BLaER1 (cell line): ENCODE data around the gene DPP10.

Source experiments
- H3K27ac ChIP-seq: shearing (Covaris generic); formaldehyde crosslinking; 2 replicates; pipeline ENCODE4 v1.8.1; 2022
- H3K27me3 ChIP-seq: shearing (Covaris generic); formaldehyde crosslinking; 2 replicates; pipeline ENCODE4 v1.8.1; 2022
- H3K36me3 ChIP-seq: shearing (Covaris generic); formaldehyde crosslinking; 2 replicates; pipeline ENCODE4 v1.8.1; 2022
- H3K4me1 ChIP-seq: shearing (Covaris generic); formaldehyde crosslinking; 2 replicates; pipeline ENCODE4 v1.8.1; 2022
- H3K4me2 ChIP-seq: shearing (Covaris generic); formaldehyde crosslinking; 2 replicates; pipeline ENCODE4 v1.8.1; 2022
- H3K4me3 ChIP-seq: shearing (Covaris generic); formaldehyde crosslinking; 2 replicates; pipeline ENCODE4 v1.8.1; 2022
- H3K9ac ChIP-seq: shearing (Covaris generic); formaldehyde crosslinking; 2 replicates; pipeline ENCODE4 v1.8.1; 2022
- H3K9me3 ChIP-seq: shearing (Covaris generic); formaldehyde crosslinking; 2 replicates; pipeline ENCODE4 v1.8.1; 2022
- H4K20me1 ChIP-seq: shearing (Covaris generic); formaldehyde crosslinking; 2 replicates; pipeline ENCODE4 v1.8.1; 2022
- Cebpa-rat ChIP-seq: shearing (Covaris generic); IDR thresholded peaks from 2 replicates; pipeline ENCODE4 v1.8.1; 2022

DPP10 gene

GRCh38 chr2:115596659-115597375 is 1154.4 kb downstream of the DPP10 start:
- Histone ChIP-seq H3K4me3 (no peak overlapping the region), H3K4me1 (no peaks in the 10 kb centered on the region), H3K27me3 (no peaks in the 10 kb centered on the region), H3K4me2 (no peak overlapping the region), H4K20me1 (no peaks in the 10 kb centered on the region), H3K36me3 (no peaks in the 10 kb centered on the region), H3K9me3 (peaks cover 9% of the 10 kb centered on the region), H3K27ac (no peak overlapping the region), H3K9ac (no peak overlapping the region)
- no peak for TF ChIP-seq Cebpa-rat

GRCh38 chr2:115603285-115603684 is 1160.8 kb downstream of the DPP10 start:
- no peak overlapping the region for H3K27ac ChIP-seq
- no peak overlapping the region for H3K4me2 ChIP-seq
- no peaks in the 10 kb centered on the region for H3K27me3 ChIP-seq
- no peaks in the 10 kb centered on the region for H3K36me3 ChIP-seq
- no peak for TF ChIP-seq Cebpa-rat
- H4K20me1 ChIP-seq: no peaks in the 10 kb centered on the region
- no peaks in the 10 kb centered on the region for H3K4me1 ChIP-seq
- no peak overlapping the region for H3K9ac ChIP-seq
- no peak overlapping the region for H3K4me3 ChIP-seq
- H3K9me3 ChIP-seq: no peaks in the 10 kb centered on the region

- no peak overlapping the region for H3K27ac ChIP-seq
- H3K4me2 ChIP-seq: no peak overlapping the region
- TF ChIP-seq Cebpa-rat: no peak
- H3K27me3 ChIP-seq: no peaks in the 10 kb centered on the region
- H3K36me3 ChIP-seq: no peaks in the 10 kb centered on the region
- no peaks in the 10 kb centered on the region for H4K20me1 ChIP-seq
- no peak overlapping the region for H3K9ac ChIP-seq
- no peaks in the 10 kb centered on the region for H3K9me3 ChIP-seq
- H3K4me1 ChIP-seq: no peaks in the 10 kb centered on the region
- H3K4me3 ChIP-seq: no peak overlapping the region
These were observed 1163.9 kb downstream of the DPP10 start for GRCh38 chr2:115606350-115606749.

- Histone ChIP-seq H3K36me3 (no peaks in the 10 kb centered on the region), H3K4me2 (no peak overlapping the region), H3K9ac (no peak overlapping the region), H3K9me3 (no peaks in the 10 kb centered on the region), H3K27ac (no peak overlapping the region), H3K4me3 (no peak overlapping the region), H3K27me3 (no peaks in the 10 kb centered on the region), H3K4me1 (no peaks in the 10 kb centered on the region), H4K20me1 (no peaks in the 10 kb centered on the region)
- no peak for TF ChIP-seq Cebpa-rat
These were observed 1167.5 kb downstream of the DPP10 start for GRCh38 chr2:115609978-115610377.

- peak; percentile 58; the same call in 1 of the 2 replicates for TF ChIP-seq Cebpa-rat
- H3K4me2 ChIP-seq: no peak overlapping the region
- no peaks in the 10 kb centered on the region for H3K9me3 ChIP-seq
These were observed 1168.4 kb downstream of the DPP10 start for GRCh38 chr2:115610888-115611287.

GRCh38 chr2:115624332-115624731 is 1181.9 kb downstream of the DPP10 start:
- Histone ChIP-seq H3K27ac (no peak overlapping the region), H3K4me3 (no peak overlapping the region), H4K20me1 (no peaks in the 10 kb centered on the region), H3K9ac (no peak overlapping the region), H3K4me1 (no peaks in the 10 kb centered on the region), H3K4me2 (no peak overlapping the region), H3K9me3 (no peaks in the 10 kb centered on the region), H3K27me3 (no peaks in the 10 kb centered on the region), H3K36me3 (no peaks in the 10 kb centered on the region)
- TF ChIP-seq Cebpa-rat: no peak

More at GRCh38 chr2:115610888-115611287, 1168.4 kb downstream of the DPP10 start:
- no peak overlapping the region for H3K4me3 ChIP-seq
- no peaks in the 10 kb centered on the region for H3K27me3 ChIP-seq
- H3K27ac ChIP-seq: no peak overlapping the region
- H3K4me1 ChIP-seq: no peaks in the 10 kb centered on the region
- no peaks in the 10 kb centered on the region for H4K20me1 ChIP-seq
- H3K9ac ChIP-seq: no peak overlapping the region
- H3K36me3 ChIP-seq: no peaks in the 10 kb centered on the region

GRCh38 chr2:115634578-115634977 is 1192.1 kb downstream of the DPP10 start:
- Histone ChIP-seq H4K20me1 (no peaks in the 10 kb centered on the region), H3K9ac (no peak overlapping the region), H3K27ac (no peak overlapping the region), H3K4me2 (no peak overlapping the region), H3K36me3 (no peaks in the 10 kb centered on the region), H3K27me3 (no peaks in the 10 kb centered on the region), H3K9me3 (peaks cover 13% of the 10 kb centered on the region), H3K4me3 (no peak overlapping the region), H3K4me1 (no peaks in the 10 kb centered on the region)
- TF ChIP-seq Cebpa-rat: no peak

- Histone ChIP-seq H3K4me2 (no peak overlapping the region), H3K27ac (no peak overlapping the region), H4K20me1 (no peaks in the 10 kb centered on the region), H3K9ac (no peak overlapping the region), H3K9me3 (peaks cover 13% of the 10 kb centered on the region), H3K4me1 (no peaks in the 10 kb centered on the region), H3K27me3 (no peaks in the 10 kb centered on the region), H3K4me3 (no peak overlapping the region), H3K36me3 (no peaks in the 10 kb centered on the region)
- no peak for TF ChIP-seq Cebpa-rat
These were observed 1193.0 kb downstream of the DPP10 start for GRCh38 chr2:115635430-115635829.

GRCh38 chr2:115649731-115650130 is 1207.3 kb downstream of the DPP10 start:
- H3K9ac ChIP-seq: no peak overlapping the region
- H3K4me3 ChIP-seq: no peak overlapping the region
- no peaks in the 10 kb centered on the region for H3K27me3 ChIP-seq
- no peaks in the 10 kb centered on the region for H3K4me1 ChIP-seq
- H3K36me3 ChIP-seq: no peaks in the 10 kb centered on the region
- H3K9me3 ChIP-seq: no peaks in the 10 kb centered on the region
- no peak overlapping the region for H3K27ac ChIP-seq
- TF ChIP-seq Cebpa-rat: no peak
- H3K4me2 ChIP-seq: no peak overlapping the region
- H4K20me1 ChIP-seq: no peaks in the 10 kb centered on the region

- no peak overlapping the region for H3K4me2 ChIP-seq
- H3K27me3 ChIP-seq: no peaks in the 10 kb centered on the region
- no peak for TF ChIP-seq Cebpa-rat
These were observed 1208.4 kb downstream of the DPP10 start for GRCh38 chr2:115650827-115651226.

GRCh38 chr2:115652652-115653051 is 1210.2 kb downstream of the DPP10 start:
- no peaks in the 10 kb centered on the region for H4K20me1 ChIP-seq
- H3K36me3 ChIP-seq: no peaks in the 10 kb centered on the region
- no peaks in the 10 kb centered on the region for H3K9me3 ChIP-seq
- H3K4me3 ChIP-seq: no peak overlapping the region
- no peak overlapping the region for H3K27ac ChIP-seq
- H3K27me3 ChIP-seq: no peaks in the 10 kb centered on the region
- no peak overlapping the region for H3K9ac ChIP-seq
- no peaks in the 10 kb centered on the region for H3K4me1 ChIP-seq
- TF ChIP-seq Cebpa-rat: no peak
- H3K4me2 ChIP-seq: no peak overlapping the region

More at GRCh38 chr2:115650827-115651226, 1208.4 kb downstream of the DPP10 start:
- H3K9me3 ChIP-seq: no peaks in the 10 kb centered on the region
- no peak overlapping the region for H3K9ac ChIP-seq
- H3K27ac ChIP-seq: no peak overlapping the region
- no peaks in the 10 kb centered on the region for H4K20me1 ChIP-seq
- H3K4me1 ChIP-seq: no peaks in the 10 kb centered on the region
- H3K36me3 ChIP-seq: no peaks in the 10 kb centered on the region
- H3K4me3 ChIP-seq: no peak overlapping the region
